GM18519 (cell line): ENCODE measurements around the gene SHC3.

Experiments
- ATAC-seq: cut with Tn5 transposase; IDR thresholded peaks from one replicate; pipeline ENCODE4 v1.9.1; 2021; ENCODE audit warnings: mild to moderate bottlenecking, moderate library complexity; ENCODE audit not compliant: unreplicated experiment, low FRiP score

SHC3 gene

DNA sequence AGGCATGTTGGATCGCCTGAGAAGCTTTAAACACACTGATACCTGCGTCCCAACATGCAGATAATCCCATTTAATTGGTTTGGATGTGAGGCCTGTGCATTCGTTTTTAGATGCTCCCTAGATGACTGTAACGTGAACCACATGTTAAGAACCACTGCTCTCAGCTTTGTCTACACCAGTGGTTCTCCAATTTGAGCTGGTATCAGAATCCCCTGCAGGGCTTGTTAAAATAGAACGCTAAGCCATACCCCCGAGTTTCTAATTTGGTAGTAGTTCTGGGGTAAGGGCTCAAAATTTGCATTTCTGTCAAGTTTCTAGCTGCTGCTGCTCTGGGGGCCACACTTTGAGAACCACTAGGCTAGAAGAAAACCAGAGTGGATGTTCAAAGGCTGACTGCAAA lies 112.7 kb downstream of the SHC3 start:
- ATAC-seq: no peak

- no peak for ATAC-seq
Observed at GRCh38 chr9:89060790-89061189, 117.8 kb downstream of the SHC3 start.

DNA sequence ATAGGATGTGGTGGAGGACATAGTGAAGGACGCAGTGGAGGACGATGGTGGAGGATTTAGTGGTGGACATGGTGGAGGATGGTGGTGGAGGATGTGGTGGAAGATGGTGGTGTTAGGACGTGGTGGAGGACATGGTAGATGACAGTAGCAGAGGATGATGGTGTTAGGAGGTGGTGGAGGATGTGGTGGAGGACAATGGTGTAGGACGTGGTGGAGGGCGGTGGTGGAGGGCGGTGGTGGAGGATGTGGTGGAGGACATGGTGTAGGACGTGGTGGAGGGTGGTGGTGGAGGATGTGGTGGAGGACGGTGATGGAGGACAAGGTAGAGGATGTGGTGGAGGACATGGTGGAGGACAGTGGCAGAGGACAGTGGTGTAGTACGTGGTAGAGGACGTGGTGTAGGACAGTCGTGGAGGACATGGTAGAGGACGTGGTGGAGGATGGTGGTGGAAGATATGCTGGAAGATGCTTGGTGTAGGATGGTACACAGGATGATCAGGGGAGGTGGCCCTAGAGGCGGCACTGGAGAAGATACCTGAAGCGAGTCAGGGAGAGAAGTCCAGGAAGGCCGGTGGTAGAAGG lies 118.6 kb downstream of the SHC3 start:
- ATAC-seq: no peak

- ATAC-seq: no peak
Observed at GRCh38 chr9:89058906-89059305, 119.7 kb downstream of the SHC3 start.

- ATAC-seq: no peak
Observed at GRCh38 chr9:89054865-89055495, 123.6 kb downstream of the SHC3 start.

GRCh38 chr9:89053301-89053700 lies 125.3 kb downstream of the SHC3 start:
- ATAC-seq: no peak

- no peak for ATAC-seq
Observed at GRCh38 chr9:89052470-89053097, 126.0 kb downstream of the SHC3 start.

GRCh38 chr9:89051421-89052025 lies 127.1 kb downstream of the SHC3 start:
- no peak for ATAC-seq

DNA sequence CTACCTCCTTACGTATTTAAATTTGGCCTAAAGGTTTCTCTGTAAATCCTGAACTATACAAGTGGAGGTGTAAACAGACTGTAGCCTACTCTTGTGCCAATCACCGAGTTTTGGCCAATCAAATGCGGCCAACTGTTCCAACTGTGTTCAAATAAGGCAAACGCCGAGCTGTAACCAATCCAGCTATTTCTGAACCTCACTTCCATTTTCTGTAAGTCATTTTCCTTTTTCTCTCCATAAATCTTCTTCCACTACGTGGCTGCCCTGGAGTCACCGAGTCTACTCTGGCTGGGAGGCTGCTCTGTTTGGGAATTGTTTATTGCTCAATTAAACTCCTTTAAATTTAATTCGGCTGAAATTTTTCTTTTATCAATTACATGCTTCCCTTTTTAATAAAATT lies 129.0 kb downstream of the SHC3 start:
- no peak for ATAC-seq

DNA sequence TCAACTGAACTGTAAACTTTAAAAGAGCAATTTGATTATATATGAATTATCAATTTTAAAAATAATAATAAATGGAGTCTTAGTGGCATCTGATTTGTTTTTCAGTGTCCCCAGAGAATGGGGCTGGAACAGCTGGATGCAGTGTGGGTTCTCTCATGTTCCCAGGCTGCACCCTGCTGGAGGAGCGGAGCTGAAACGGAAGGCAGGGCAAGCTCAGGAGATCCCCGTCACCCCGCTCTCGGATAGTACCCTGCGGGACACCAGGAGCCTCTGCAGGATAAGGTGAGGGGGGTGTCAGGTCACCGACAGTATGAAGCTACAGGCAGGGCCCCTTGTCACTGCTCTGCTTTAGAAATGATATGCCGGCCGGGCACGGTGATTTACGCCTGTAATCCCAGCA lies 130.0 kb downstream of the SHC3 start:
- ATAC-seq: no peak

DNA sequence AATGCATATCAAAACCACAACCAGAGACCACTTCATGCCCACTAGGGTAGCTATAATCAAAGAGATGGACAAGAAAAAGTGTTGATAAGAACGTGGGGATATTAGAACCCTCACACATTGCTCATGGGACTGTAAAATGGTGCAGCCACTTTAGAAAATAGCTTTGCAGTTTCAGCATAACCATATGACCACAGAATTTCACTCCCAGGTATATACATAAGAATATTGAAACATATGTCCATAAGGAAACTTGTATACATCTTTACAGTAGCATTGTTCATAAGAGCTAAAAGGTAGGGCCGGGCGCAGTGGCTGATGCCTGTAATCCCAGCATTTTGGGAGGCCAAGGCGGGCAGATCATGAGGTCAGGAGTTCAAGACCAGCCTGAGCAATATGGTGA lies 131.0 kb downstream of the SHC3 start:
- ATAC-seq: no peak

DNA sequence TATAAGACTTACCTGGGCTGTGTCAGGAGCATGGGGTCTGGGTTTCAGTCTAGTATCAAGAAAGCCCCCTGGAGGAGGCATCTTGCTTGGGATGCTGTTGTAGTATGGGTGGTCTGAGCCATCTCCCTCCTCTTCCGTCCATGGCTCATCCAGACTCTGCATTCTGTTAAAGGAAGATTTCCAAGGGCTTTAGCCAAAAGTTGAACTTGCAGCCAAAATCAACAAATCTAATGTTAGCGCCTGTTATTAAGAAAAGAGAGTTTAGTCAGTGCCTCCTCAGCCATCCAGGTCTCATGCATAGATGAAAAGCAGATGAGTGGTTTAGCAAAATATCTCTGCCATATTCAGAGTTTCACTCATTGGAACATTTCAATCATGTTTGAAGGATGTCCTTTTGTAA lies 131.8 kb downstream of the SHC3 start:
- ATAC-seq: no peak

GRCh38 chr9:89044881-89045280 lies 133.7 kb downstream of the SHC3 start:
- ATAC-seq: no peak

- ATAC-seq: no peak
Observed at GRCh38 chr9:89044104-89044503, 134.5 kb downstream of the SHC3 start.

DNA sequence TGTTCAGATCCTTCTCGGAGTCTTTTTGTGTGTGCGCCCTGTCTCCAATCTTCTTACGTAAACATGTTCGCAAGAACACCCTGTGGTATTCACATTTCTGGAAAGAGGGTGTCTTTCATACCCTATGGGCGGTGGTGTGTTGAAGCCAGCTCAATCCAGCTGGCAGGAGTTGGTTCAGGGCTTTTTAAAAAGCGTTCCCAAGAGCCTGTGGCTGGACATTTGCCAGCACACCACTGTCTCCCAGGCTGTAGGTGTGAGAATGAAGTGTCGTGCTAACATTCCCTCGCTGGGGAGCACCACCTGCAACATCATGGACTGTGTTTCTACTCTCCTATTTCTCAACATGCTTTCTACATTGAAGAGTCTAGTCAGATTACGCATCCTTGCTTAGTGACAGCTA lies 135.6 kb downstream of the SHC3 start:
- no peak for ATAC-seq

DNA sequence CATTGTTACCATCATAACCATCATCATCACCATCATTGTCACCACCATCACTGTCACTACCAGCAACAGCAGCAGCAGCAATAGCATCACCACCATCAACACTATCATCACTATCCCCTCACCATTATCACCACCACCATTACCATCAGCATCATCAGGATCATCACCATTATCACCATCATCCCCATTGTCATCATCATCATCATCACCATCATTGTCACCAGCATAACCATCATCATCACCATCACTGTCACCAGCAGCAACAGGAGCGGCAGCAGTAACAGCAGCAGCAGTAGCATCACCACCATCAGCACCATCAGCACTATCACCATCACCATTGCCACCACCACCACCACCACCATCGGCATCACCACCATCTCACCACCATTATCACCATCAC lies 139.0 kb downstream of the SHC3 start:
- ATAC-seq: no peak

- no peak for ATAC-seq
Observed at GRCh38 chr9:89039104-89039465, 139.5 kb downstream of the SHC3 start.

DNA sequence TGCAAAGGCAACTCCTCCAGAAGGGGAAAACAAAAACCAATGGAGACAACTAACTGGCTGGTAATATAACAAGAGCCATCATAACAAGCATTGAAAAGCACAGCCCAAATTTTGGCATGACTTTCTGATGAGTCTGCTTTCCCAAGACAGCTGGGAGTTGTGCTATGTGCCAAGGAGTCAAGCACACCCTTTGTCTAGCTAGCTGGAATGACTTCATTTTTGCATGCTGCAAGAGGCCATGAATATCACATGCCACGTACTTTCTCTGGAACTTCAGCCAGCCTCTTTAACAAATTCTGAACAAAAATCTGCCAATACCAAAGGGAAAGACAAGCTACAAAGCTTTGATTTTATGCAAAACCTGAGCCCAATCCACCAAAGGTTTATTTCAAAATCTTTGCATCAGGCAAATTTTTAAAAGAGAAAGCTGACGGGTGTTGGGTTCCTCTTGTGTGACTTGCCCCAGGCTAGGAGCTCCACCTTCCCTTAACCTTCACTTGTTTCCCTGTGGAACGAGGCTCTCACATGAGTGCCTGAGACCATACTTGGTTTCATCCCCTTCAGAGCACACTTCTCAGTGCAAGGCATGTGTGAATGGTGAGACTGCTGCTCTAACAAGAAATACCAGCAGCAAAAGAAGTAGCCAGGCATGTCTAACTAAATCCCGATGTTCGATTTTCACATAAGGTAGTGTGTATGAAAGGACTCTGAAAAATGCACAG lies 140.1 kb downstream of the SHC3 start:
- no peak for ATAC-seq

- no peak for ATAC-seq
Observed at GRCh38 chr9:89037891-89038290, 140.7 kb downstream of the SHC3 start.

DNA sequence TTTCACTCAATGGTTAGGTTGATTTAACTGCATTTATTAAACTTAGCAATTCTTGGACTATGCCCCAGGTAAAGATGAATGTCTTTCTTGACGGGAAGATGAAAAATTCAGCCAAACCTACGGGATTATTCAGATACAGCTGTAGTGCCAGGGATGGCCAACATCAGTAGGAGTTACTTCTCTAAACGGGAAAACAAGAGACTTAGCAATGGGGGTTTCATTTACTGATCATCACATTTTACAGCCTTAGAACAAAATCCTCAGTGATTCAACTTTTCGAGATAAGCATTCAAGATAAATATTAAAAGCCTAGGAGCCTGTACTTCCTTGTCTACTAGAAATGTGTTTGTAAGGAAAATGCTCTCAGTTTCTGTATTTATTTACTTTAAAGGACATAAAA lies 141.3 kb downstream of the SHC3 start:
- no peak for ATAC-seq

- no peak for ATAC-seq
Observed at GRCh38 chr9:89036891-89037290, 141.7 kb downstream of the SHC3 start.
